Stimulated activated CD8-positive, alpha-beta memory T cell treated with anti-CD3 and anti-CD28 coated beads, Interleukin-12 subunit alpha, Interleukin-12 subunit beta, amount 100 ng/mL, for 24 hours (primary cell): ENCODE data around the gene GRK4.
"Not testable (repeated sequence)": the region's sequence is repeated elsewhere in the genome, so short reads cannot be mapped to it uniquely, and the experiment has no call there.

Experiments
- DNase-seq: peaks from one replicate; pipeline ENCODE4 v3.0.0-alpha.2; 2020; ENCODE audit errors: extremely low read depth

The GRK4 gene

GRCh38 chr4:3039706-3040366 lies 76.5 kb downstream of the GRK4 start:
- DNase-seq = no peak

GRCh38 chr4:3040452-3041191 lies 77.3 kb downstream of the GRK4 start:
- DNase-seq = no peak

GRCh38 chr4:3041192-3042142 lies 78.1 kb downstream of the GRK4 start:
- no peak for DNase-seq

- DNase-seq = no peak
These were observed 78.9 kb downstream of the GRK4 start for GRCh38 chr4:3042226-3042625.

GRCh38 chr4:3043282-3044020 lies 80.1 kb downstream of the GRK4 start:
- no peak for DNase-seq

GRCh38 chr4:3044870-3045819 lies 81.8 kb downstream of the GRK4 start:
- DNase-seq = no peak

- no peak for DNase-seq
These were observed 82.8 kb downstream of the GRK4 start for GRCh38 chr4:3046162-3046561.

- DNase-seq = no peak
These were observed 83.3 kb downstream of the GRK4 start for GRCh38 chr4:3046623-3047022.

GRCh38 chr4:3047464-3048286 lies 84.3 kb downstream of the GRK4 start:
- DNase-seq = no peak

- DNase-seq = not testable (repeated sequence)
These were observed 87.9 kb downstream of the GRK4 start for GRCh38 chr4:3051141-3051897.

GRCh38 chr4:3054169-3054759 lies 90.9 kb downstream of the GRK4 start:
- DNase-seq = no peak

- DNase-seq = no peak
These were observed 96.6 kb downstream of the GRK4 start for GRCh38 chr4:3059943-3060342.

GRCh38 chr4:3060946-3061345 lies 97.6 kb downstream of the GRK4 start:
- DNase-seq = no peak

GRCh38 chr4:3062471-3062870 lies 99.1 kb downstream of the GRK4 start:
- no peak for DNase-seq

- no peak for DNase-seq
These were observed 102.2 kb downstream of the GRK4 start for GRCh38 chr4:3065551-3065950.

GRCh38 chr4:3066836-3067400 lies 103.5 kb downstream of the GRK4 start:
- no peak for DNase-seq

GRCh38 chr4:3067473-3068001 lies 104.2 kb downstream of the GRK4 start:
- no peak for DNase-seq

- DNase-seq = no peak
These were observed 106.4 kb downstream of the GRK4 start for GRCh38 chr4:3069661-3070199.
